Right lobe of liver (tissue), 6 donors: ENCODE measurements around the gene QPCT. TPM values are rescaled to one million over a fixed set of nuclear protein-coding genes. Genes with fewer than 3 reads are reported as not detected.

Experiments used
- ATAC-seq, 4 donors: fragments of 200-7000 bp; cut with Tn5 transposase; one replicate each; pipeline ENCODE4 v1.9.1; 2020; ENCODE audit warnings: mild to moderate bottlenecking in 4 of 4, moderate library complexity in 4 of 4
- DNase-seq, 3 donors: peaks; one replicate each; pipeline ENCODE4 v3.0.0-alpha.2; 2020
- H3K27ac ChIP-seq, 3 donors: fragments of 200-600 bp; one replicate each; pipeline ENCODE4 v1.8.0; 2022
- H3K27me3 ChIP-seq, 2 donors: fragments of 200-600 bp; one replicate each; pipeline ENCODE4 v1.8.0; 2022
- H3K36me3 ChIP-seq, 4 donors: fragments of 200-600 bp; sonication (generic) in 1 of 4; one replicate each; pipeline versions ENCODE4 v1.5.1 to v1.8.0; 2017 to 2022; ENCODE audit warnings: control low read depth in 1 of 4
- H3K4me1 ChIP-seq, 4 donors: fragments of 200-600 bp; sonication (generic) in 1 of 4; one replicate each; pipeline versions ENCODE4 v1.5.1 to v1.8.0; 2017 to 2022; ENCODE audit warnings: control low read depth in 1 of 4
- H3K4me3 ChIP-seq, 3 donors: fragments of 200-600 bp; one replicate each; pipeline ENCODE4 v1.8.0; 2022
- H3K9me3 ChIP-seq, 4 donors: fragments of 200-600 bp; sonication (generic) in 1 of 4; one replicate each; pipeline versions ENCODE4 v1.5.1 to v1.8.0; 2017 to 2022; ENCODE audit warnings: control low read depth in 1 of 4
- POLR2A ChIP-seq: fragments of 450-650 bp; IDR thresholded peaks from one replicate; pipeline ENCODE4 v1.6.1; 2017; ENCODE audit warnings: antibody characterized with exemption, mild to moderate bottlenecking
- WGBS: methylation state at CpG from one replicate; pipeline ENCODE4 v1.1.6; 2018; ENCODE audit warnings: low coverage, low lambda C conversion rate; ENCODE audit not compliant: insufficient coverage; ENCODE audit errors: missing lambda C conversion rate; 5-methylcytosine and 5-hydroxymethylcytosine counted together
- intact Hi-C, 2 donors: fragments of 100-400 bp; cut with DNase I; formaldehyde crosslinking; loops; one replicate each; pipeline versions ENCODE4 v1.11.2 to v1.14.1; 2022
- total RNA-seq, 6 experiments: library from RNA; depleted of rRNA in 2 of 6; stranded (reverse); fragments of >200 nt in 2 of 6; fragmentation: NEBNext Ultra II Directional in 3 of 6; extraction: Animal tissue kit (Norgen Biotek cat#: 25700) in 3 of 6; gene quantifications; one replicate each; pipeline versions ENCODE4 v1.1.0 to v1.2.4, GENCODE V29; 2016 to 2023
- TF ChIP-seq, protein P1 (sequence below), 4 donors: fragments of 200-600 bp in 3 of 4; fragments of 450-650 bp in 1 of 4; IDR thresholded peaks; one replicate each; pipeline versions ENCODE4 v1.5.1 to v1.8.0; 2016 to 2022; ENCODE audit warnings: antibody characterized with exemption in 4 of 4, mild to moderate bottlenecking in 2 of 4
- donor health status: DM: no; HTN: yes; CAD: no.
- donor health status: DM: no; HTN: no; CAD: no.
- donor health status: DM: no; HTN: no; CAD: no.
- donor health status: DM: no; HTN: yes; CAD: no.
- donor health status: DM: no; HTN: yes; CAD: no.

QPCT gene
- total RNA-seq, 6 experiments from 2014 or later, result 0.55 to 1.5 (median 1.1) TPM

DNA sequence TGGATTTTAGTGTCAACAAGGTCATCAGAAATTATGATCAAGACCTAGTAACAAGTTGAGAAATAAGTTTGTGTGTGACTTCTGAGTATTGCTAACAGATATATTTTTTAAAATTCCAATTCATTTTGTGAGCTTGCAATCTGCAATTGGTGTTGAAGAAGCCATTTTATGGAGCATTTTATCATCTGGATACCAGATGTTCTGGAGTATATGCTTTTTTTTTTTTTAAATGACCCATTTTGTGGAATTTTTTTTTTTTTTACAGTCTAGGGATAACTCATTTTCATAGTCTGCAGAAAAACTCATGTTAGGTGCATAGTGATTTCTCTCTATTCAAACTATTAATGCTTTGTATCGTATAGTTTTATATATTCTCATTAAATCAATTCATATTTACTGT, 12.6 kb downstream of the QPCT start:
- TF ChIP-seq POLR2A, result no peak
- TF ChIP-seq, protein P1, sequence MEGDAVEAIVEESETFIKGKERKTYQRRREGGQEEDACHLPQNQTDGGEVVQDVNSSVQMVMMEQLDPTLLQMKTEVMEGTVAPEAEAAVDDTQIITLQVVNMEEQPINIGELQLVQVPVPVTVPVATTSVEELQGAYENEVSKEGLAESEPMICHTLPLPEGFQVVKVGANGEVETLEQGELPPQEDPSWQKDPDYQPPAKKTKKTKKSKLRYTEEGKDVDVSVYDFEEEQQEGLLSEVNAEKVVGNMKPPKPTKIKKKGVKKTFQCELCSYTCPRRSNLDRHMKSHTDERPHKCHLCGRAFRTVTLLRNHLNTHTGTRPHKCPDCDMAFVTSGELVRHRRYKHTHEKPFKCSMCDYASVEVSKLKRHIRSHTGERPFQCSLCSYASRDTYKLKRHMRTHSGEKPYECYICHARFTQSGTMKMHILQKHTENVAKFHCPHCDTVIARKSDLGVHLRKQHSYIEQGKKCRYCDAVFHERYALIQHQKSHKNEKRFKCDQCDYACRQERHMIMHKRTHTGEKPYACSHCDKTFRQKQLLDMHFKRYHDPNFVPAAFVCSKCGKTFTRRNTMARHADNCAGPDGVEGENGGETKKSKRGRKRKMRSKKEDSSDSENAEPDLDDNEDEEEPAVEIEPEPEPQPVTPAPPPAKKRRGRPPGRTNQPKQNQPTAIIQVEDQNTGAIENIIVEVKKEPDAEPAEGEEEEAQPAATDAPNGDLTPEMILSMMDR (IDR thresholded peaks at IDR 0.05), result no peak
- H3K27ac ChIP-seq, result no peak overlapping the region
- DNase-seq, result no peak
- no peaks in the 10 kb centered on the region for H3K36me3 ChIP-seq
- H3K9me3 ChIP-seq, result no peaks in the 10 kb centered on the region
- ATAC-seq, result no peak
- 62% methylated on average over 1 of the region's 1 CpG for WGBS
- no peaks in the 10 kb centered on the region for H3K4me1 ChIP-seq
- no peaks in the 10 kb centered on the region for H3K27me3 ChIP-seq
- intact Hi-C loops, result no loop called here
- H3K4me3 ChIP-seq, result no peak overlapping the region

DNA sequence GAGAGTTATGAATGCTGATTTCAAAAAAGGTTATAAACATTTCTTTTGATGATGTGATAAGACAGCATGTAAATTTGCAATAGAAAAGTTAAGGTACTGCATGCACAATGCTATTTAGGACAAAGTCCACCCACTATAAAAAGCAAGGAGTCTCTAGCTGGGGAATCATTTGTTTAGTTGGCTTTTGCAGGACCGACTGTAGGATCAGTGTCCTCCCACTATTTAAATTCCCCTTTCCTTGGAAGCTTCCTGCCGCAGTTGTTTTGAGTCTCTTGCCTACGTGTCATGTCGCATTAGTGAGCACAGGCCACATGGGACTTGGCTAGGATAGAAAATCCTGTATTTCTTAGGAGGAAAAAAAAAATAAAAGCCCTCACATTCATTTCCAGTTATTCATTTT, 13.1 kb downstream of the QPCT start:
- ATAC-seq (peak in 1 of 4 donors; percentile 34), DNase-seq (no peak)
- no peaks in the 10 kb centered on the region for H3K36me3 ChIP-seq
- TF ChIP-seq, protein P1 (IDR thresholded peaks at IDR 0.05), result no peak
- TF ChIP-seq POLR2A, result no peak
- H3K9me3 ChIP-seq, result no peaks in the 10 kb centered on the region
- H3K4me1 ChIP-seq, result no peaks in the 10 kb centered on the region
- no peak overlapping the region for H3K27ac ChIP-seq
- no peak overlapping the region for H3K4me3 ChIP-seq
- WGBS, result 80% methylated on average over 4 of the region's 4 CpGs
- H3K27me3 ChIP-seq, result no peaks in the 10 kb centered on the region
- intact Hi-C loops, result no loop called here

DNA sequence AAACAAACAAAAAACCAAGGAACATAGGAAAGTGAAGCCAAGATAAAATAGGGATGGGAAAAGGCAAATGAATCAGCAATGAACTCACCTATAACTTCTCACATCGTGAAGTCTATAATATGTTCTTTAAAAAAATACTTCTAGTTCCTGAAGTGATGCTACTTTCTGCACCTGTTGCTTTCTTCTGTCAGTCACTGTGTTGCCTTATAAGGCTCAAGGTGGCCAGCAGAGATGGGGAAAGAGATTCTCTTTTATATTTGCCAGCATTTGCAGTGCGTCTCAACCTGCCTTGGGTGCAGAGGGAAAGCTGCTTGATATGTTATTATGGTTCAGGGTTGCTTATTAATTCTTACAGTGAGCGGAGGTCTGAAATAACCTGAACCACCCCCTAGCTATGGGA, 14.0 kb downstream of the QPCT start:
- intact Hi-C loops, result no loop called here
- Histone ChIP-seq H3K4me3 (no peak overlapping the region), H3K4me1 (no peaks in the 10 kb centered on the region), H3K36me3 (no peaks in the 10 kb centered on the region), H3K27ac (no peak overlapping the region), H3K9me3 (no peaks in the 10 kb centered on the region), H3K27me3 (no peaks in the 10 kb centered on the region)
- ATAC-seq (no peak), DNase-seq (no peak)
- TF ChIP-seq, protein P1 (IDR thresholded peaks at IDR 0.05), result no peak
- TF ChIP-seq POLR2A, result no peak
- 89% methylated on average over 3 of the region's 3 CpGs for WGBS

DNA sequence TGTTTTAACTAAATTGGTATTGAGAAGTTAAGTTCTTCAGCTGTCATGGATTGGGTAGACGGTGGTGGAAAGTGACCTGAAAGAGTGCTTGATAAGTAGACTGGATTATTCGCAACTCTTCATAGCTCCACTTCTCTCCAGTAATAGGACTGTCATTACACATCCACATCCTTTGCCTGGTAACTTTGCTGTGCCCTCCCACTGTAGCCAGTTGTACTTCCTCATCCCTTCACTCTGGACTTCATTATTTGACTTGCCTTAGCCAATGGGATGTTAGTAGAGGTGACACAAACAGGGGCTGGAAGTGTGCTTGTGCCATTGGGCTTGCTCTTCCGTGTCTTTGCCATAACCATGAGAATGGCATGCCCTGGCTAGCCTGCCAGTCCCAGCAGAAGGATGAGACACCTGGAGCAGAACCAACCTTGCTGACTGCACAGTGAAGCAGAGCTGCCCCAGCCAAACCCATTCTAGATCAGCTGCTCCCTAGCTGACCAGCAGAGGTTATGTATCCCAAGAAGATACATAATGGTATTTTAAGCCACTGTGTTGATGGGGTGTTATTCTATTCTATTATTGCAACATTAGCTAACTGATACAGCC, 16.9 kb downstream of the QPCT start:
- ATAC-seq (no peak), DNase-seq (no peak)
- H3K27me3 ChIP-seq, result no peaks in the 10 kb centered on the region
- TF ChIP-seq, protein P1 (IDR thresholded peaks at IDR 0.05), result no peak
- TF ChIP-seq POLR2A, result no peak
- no peaks in the 10 kb centered on the region for H3K9me3 ChIP-seq
- H3K4me3 ChIP-seq, result no peak overlapping the region
- no peak overlapping the region for H3K27ac ChIP-seq
- no peaks in the 10 kb centered on the region for H3K4me1 ChIP-seq
- intact Hi-C loops, result no loop called here
- WGBS, result 81% methylated on average over 3 of the region's 3 CpGs
- no peaks in the 10 kb centered on the region for H3K36me3 ChIP-seq
